Neural cell (in vitro differentiated cells): ENCODE measurements around the gene IGFL2. TPM values are rescaled to one million over a fixed set of nuclear protein-coding genes. Genes with fewer than 3 reads are reported as not detected.

ENCODE experiments used
- H2AFZ ChIP-seq: fragments of 200-600, 300-800 bp; sonication (generic), shearing (Covaris generic); 2 replicates; pipeline ENCODE4 v1.6.0; 2014; ENCODE audit warnings: low read depth, mild to moderate bottlenecking, antibody characterized with exemption, low read length, moderate library complexity
- H3F3A ChIP-seq: fragments of 200-600 bp; shearing (Covaris generic); 2 replicates; pipeline ENCODE4 v1.6.1; 2016; ENCODE audit warnings: mild to moderate bottlenecking, moderate library complexity, mixed read lengths, antibody characterized with exemption, low read length; ENCODE audit not compliant: insufficient read depth, poor library complexity, severe bottlenecking
- H3K27ac ChIP-seq: fragments of 200-600, 300-800 bp; sonication (generic), shearing (Covaris generic); 2 replicates; pipeline ENCODE4 v1.5.1; 2014; ENCODE audit warnings: mild to moderate bottlenecking, low read length, moderate library complexity
- H3K27me3 ChIP-seq: fragments of 300-800, 200-600 bp; sonication (generic), shearing (Covaris generic); 2 replicates; pipeline ENCODE4 v1.6.0; 2014; ENCODE audit warnings: mild to moderate bottlenecking, low read depth, low read length, moderate library complexity; ENCODE audit not compliant: insufficient read depth
- H3K36me3 ChIP-seq: fragments of 300-800, 200-600 bp; sonication (generic), shearing (Covaris generic); 2 replicates; pipeline ENCODE4 v1.5.1; 2014; ENCODE audit warnings: mild to moderate bottlenecking, antibody characterized with exemption, low read length, moderate library complexity; ENCODE audit not compliant: insufficient read depth
- H3K4me2 ChIP-seq: fragments of 300-800, 200-600 bp; sonication (generic), shearing (Covaris generic); 2 replicates; pipeline ENCODE4 v1.6.0; 2014; ENCODE audit warnings: mild to moderate bottlenecking, low read length
- H3K4me3 ChIP-seq: fragments of 300-800, 200-600 bp; sonication (generic), shearing (Covaris generic); 2 replicates; pipeline ENCODE4 v1.5.1; 2014; ENCODE audit warnings: mild to moderate bottlenecking, low read length, moderate library complexity
- H3K79me2 ChIP-seq: fragments of 200-600 bp; shearing (Covaris generic); replicated peaks from 2 replicates; pipeline ENCODE4 v1.6.0; 2014; ENCODE audit warnings: mild to moderate bottlenecking, low read length, moderate library complexity; ENCODE audit not compliant: insufficient read depth
- H3K9ac ChIP-seq: fragments of 300-800, 200-600 bp; sonication (generic), shearing (Covaris generic); 2 replicates; pipeline ENCODE4 v1.6.1; 2016; ENCODE audit warnings: mild to moderate bottlenecking, low read length, mixed read lengths
- H3K9me2 ChIP-seq: fragments of 200-600 bp; shearing (Covaris generic); 2 replicates; pipeline ENCODE4 v1.6.1; 2016; ENCODE audit warnings: mild to moderate bottlenecking, low read length, mixed read lengths; ENCODE audit not compliant: insufficient read depth
- H3K9me3 ChIP-seq: fragments of 200-600, 300-800 bp; sonication (generic), shearing (Covaris generic); 2 replicates; pipeline ENCODE4 v1.6.1; 2016; ENCODE audit warnings: mild to moderate bottlenecking, mixed run types, low read length, moderate library complexity, mixed read lengths
- H4K20me1 ChIP-seq: fragments of 200-600 bp; shearing (Covaris generic); 2 replicates; pipeline ENCODE4 v1.6.1; 2016; ENCODE audit warnings: mild to moderate bottlenecking, mixed run types; ENCODE audit not compliant: insufficient read depth
- EP300 ChIP-seq: fragments of 450-650 bp; conservative IDR thresholded peaks from 2 replicates; pipeline ENCODE4 v1.6.1; 2014; ENCODE audit warnings: antibody characterized with exemption, mild to moderate bottlenecking, moderate library complexity; ENCODE audit not compliant: poor library complexity, severe bottlenecking
- EZH2 ChIP-seq: fragments of 200-600, 300-800 bp; shearing (Covaris generic), sonication (generic); IDR thresholded peaks from 2 replicates; pipeline ENCODE4 v1.6.1; 2014; ENCODE audit warnings: antibody characterized with exemption, low read length, borderline replicate concordance, mild to moderate bottlenecking; ENCODE audit not compliant: insufficient read depth, poor library complexity, severe bottlenecking
- MXI1 ChIP-seq: fragments of 450-650 bp; conservative IDR thresholded peaks from 2 replicates; pipeline ENCODE4 v1.6.1; 2014; ENCODE audit warnings: antibody characterized with exemption, mild to moderate bottlenecking; ENCODE audit not compliant: poor library complexity, severe bottlenecking
- POLR2AphosphoS5 ChIP-seq: IDR thresholded peaks from 2 replicates; pipeline ENCODE4 v1.6.1; 2012
- RAD21 ChIP-seq: fragments of 450-650 bp; conservative IDR thresholded peaks from 2 replicates; pipeline ENCODE4 v1.6.1; 2014; ENCODE audit warnings: antibody characterized with exemption, mild to moderate bottlenecking, moderate library complexity
- SMC3 ChIP-seq: fragments of 450-650 bp; conservative IDR thresholded peaks from 2 replicates; pipeline ENCODE4 v1.6.1; 2014; ENCODE audit warnings: antibody characterized with exemption, mild to moderate bottlenecking, moderate library complexity; ENCODE audit not compliant: poor library complexity
- TAF1 ChIP-seq: IDR thresholded peaks from 2 replicates; pipeline ENCODE4 v1.6.1; 2012; ENCODE audit warnings: low read depth
- polyA plus RNA-seq: library from polyadenylated mRNA; depleted of rRNA; stranded (reverse); fragments of >200 nt; gene quantifications from 2 replicates; pipeline ENCODE4 v1.2.3, GENCODE V29; 2014
- TF ChIP-seq, protein P1 (sequence below): IDR thresholded peaks from 2 replicates; pipeline ENCODE4 v1.6.1; 2012; ENCODE audit warnings: borderline replicate concordance
- TF ChIP-seq, protein P2 (sequence below): fragments of 450-650 bp; IDR thresholded peaks from 2 replicates; pipeline ENCODE4 v1.5.1; 2014; ENCODE audit warnings: antibody characterized with exemption, mild to moderate bottlenecking, moderate library complexity; ENCODE audit not compliant: poor library complexity, severe bottlenecking

The IGFL2 gene
- polyA plus RNA-seq, 1 donor from 2014 or later = not detected

DNA sequence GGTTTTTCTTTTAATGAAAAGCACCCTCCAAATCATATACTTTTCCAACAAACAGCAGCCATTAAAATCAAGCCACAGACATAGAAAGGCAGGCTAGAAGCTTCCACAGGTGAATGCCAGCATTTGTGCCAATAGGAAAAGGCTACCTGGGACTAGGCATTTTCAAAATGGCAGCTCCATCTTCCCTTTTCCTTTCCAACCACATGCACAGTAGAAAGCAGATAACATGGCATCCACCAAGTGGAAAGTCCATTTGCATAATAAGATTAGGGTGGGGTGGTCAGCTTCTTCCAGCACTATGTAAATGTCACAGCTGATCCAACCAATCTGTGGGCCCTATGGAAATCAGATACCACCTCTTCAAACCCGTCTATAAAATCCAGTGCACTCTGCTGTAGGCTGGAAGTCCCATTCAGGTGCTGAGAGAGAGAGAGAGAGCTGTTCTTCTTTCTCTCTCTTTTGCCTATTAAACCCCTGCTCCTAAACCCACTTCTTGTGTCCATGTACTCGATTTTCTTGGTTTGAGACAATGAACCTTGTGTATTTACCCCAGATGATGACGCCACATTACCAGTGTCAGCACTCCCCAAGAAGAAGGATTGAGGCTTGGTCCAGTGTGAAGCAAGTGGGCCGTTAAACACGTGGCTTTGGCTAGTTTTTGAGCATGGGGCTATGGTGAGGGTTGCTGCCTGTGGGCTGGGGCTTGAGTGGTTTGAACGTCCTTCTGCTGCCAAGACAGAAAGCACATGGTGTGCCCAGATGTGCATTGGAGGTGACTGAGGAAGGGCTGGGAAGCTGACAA lies 57.3 kb downstream of the IGFL2 start:
- Histone ChIP-seq H3K36me3 (no peaks in the 10 kb centered on the region), H3K4me3 (no peak overlapping the region), H3K4me2 (no peak overlapping the region), H3K79me2 (no peaks in the 10 kb centered on the region), H3K27me3 (no peaks in the 10 kb centered on the region), H3K9me2 (no peaks in the 10 kb centered on the region), H3K9me3 (no peaks in the 10 kb centered on the region), H3K27ac (no peak overlapping the region), H3F3A (no peaks in the 10 kb centered on the region), H2AFZ (no peak overlapping the region), H3K9ac (no peak overlapping the region), H4K20me1 (no peaks in the 10 kb centered on the region)
- TF ChIP-seq TAF1 (no peak), EP300 (no peak), SMC3 (no peak), RAD21 (no peak), POLR2AphosphoS5 (no peak), MXI1 (no peak), EZH2 (no peak)
- TF ChIP-seq, protein P1, sequence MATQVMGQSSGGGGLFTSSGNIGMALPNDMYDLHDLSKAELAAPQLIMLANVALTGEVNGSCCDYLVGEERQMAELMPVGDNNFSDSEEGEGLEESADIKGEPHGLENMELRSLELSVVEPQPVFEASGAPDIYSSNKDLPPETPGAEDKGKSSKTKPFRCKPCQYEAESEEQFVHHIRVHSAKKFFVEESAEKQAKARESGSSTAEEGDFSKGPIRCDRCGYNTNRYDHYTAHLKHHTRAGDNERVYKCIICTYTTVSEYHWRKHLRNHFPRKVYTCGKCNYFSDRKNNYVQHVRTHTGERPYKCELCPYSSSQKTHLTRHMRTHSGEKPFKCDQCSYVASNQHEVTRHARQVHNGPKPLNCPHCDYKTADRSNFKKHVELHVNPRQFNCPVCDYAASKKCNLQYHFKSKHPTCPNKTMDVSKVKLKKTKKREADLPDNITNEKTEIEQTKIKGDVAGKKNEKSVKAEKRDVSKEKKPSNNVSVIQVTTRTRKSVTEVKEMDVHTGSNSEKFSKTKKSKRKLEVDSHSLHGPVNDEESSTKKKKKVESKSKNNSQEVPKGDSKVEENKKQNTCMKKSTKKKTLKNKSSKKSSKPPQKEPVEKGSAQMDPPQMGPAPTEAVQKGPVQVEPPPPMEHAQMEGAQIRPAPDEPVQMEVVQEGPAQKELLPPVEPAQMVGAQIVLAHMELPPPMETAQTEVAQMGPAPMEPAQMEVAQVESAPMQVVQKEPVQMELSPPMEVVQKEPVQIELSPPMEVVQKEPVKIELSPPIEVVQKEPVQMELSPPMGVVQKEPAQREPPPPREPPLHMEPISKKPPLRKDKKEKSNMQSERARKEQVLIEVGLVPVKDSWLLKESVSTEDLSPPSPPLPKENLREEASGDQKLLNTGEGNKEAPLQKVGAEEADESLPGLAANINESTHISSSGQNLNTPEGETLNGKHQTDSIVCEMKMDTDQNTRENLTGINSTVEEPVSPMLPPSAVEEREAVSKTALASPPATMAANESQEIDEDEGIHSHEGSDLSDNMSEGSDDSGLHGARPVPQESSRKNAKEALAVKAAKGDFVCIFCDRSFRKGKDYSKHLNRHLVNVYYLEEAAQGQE = no peak
- TF ChIP-seq, protein P2, sequence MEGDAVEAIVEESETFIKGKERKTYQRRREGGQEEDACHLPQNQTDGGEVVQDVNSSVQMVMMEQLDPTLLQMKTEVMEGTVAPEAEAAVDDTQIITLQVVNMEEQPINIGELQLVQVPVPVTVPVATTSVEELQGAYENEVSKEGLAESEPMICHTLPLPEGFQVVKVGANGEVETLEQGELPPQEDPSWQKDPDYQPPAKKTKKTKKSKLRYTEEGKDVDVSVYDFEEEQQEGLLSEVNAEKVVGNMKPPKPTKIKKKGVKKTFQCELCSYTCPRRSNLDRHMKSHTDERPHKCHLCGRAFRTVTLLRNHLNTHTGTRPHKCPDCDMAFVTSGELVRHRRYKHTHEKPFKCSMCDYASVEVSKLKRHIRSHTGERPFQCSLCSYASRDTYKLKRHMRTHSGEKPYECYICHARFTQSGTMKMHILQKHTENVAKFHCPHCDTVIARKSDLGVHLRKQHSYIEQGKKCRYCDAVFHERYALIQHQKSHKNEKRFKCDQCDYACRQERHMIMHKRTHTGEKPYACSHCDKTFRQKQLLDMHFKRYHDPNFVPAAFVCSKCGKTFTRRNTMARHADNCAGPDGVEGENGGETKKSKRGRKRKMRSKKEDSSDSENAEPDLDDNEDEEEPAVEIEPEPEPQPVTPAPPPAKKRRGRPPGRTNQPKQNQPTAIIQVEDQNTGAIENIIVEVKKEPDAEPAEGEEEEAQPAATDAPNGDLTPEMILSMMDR = no peak

DNA sequence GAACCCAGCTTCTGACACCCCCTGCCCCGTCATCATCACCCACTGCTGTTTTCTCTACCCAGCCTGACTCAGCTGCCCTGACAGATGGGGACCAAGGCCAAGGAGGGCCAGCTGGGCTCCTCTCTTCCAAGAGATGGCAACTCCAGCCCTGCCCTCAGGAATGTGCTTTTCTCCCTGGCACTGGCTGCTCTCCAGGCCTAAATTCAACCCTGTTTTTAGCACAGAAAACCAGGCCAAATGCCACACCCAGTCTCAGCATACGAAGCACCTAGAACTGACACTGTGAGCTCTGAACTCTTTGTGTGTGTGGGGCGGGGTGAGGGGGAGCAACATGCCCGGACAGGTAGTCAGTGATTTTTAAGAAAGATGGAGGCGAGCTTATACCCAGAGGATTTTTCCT lies 58.1 kb downstream of the IGFL2 start:
- Histone ChIP-seq H3F3A (no peaks in the 10 kb centered on the region), H3K4me2 (no peak overlapping the region), H3K27me3 (no peaks in the 10 kb centered on the region), H3K4me3 (no peak overlapping the region), H3K9me2 (no peaks in the 10 kb centered on the region), H2AFZ (no peak overlapping the region), H3K79me2 (no peaks in the 10 kb centered on the region), H3K27ac (no peak overlapping the region), H4K20me1 (no peaks in the 10 kb centered on the region), H3K9me3 (no peaks in the 10 kb centered on the region), H3K9ac (no peak overlapping the region), H3K36me3 (no peaks in the 10 kb centered on the region)
- TF ChIP-seq EZH2 (no peak), POLR2AphosphoS5 (no peak), SMC3 (no peak), TAF1 (no peak), EP300 (no peak), RAD21 (no peak), MXI1 (no peak)
- TF ChIP-seq, protein P1 = no peak
- TF ChIP-seq, protein P2 = no peak
